ENCODE data around the gene FRMD4A. TPM values are rescaled to one million over a fixed set of nuclear protein-coding genes. Genes with fewer than 3 reads are reported as not detected.
A peak's percentile ranks its signal among the peaks of the same experiment; 100 is the strongest.
"Not testable (repeated sequence)": the region's sequence is repeated elsewhere in the genome, so short reads cannot be mapped to it uniquely, and the experiment has no call there.

FRMD4A gene
- total RNA-seq, 3 donors from 2014 or later: 0.46 to 1.4 (median 0.76) TPM

DNA sequence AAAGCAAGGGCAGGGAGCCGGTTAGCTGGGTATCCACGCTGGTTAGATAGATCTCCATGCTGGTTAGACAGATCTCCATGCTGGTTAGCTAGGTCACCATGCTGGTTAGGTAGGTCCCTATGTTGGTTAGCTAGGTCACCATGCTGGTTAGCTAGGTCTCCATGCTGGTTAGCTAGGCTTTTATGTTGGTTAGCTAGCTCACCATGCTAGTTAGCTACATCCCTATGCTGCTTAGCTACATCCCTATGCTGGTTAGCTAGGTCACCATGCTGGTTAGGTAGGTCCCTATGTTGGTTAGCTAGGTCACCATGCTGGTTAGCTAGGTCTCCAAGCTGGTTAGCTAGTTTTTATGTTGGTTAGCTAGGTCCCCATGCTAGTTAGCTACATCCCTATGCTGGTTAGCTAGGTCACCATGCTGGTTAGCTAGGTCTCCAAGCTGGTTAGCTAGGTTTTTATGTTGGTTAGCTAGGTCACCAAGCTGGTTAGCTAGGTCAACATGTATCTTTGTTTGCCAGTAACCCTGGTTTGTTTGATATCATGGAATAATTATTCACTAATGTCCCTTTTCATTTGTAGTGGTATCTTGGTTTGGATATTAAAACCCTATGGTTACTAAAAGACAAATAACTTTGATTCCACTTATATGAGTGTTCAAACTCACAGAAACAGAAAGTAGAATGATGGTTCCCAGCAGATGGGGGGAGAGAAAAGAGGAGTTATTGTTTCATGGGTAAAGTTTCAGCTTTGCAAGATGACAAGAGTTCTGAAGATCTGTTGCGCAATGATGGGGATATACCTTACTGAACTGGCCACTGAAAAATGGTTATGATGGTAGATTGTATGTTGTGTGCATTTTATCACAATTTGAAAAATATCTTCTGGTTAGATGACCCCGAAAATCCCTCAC, 607.7 kb downstream of the FRMD4A start:
- no peak overlapping the region for H3K4me3 Mint-ChIP-seq
- H3K4me1 Mint-ChIP-seq (ENCODE audit: low read depth): peaks cover 8% of the 10 kb centered on the region
- DNase-seq (no peak), ATAC-seq (no peak)
- H3K9me3 Mint-ChIP-seq: peaks cover 4% of the 10 kb centered on the region
- no peaks in the 10 kb centered on the region for H3K36me3 Mint-ChIP-seq (ENCODE audit: insufficient read depth)
- H3K27me3 Mint-ChIP-seq (ENCODE audit: low read depth): peaks cover 4% of the 10 kb centered on the region

DNA sequence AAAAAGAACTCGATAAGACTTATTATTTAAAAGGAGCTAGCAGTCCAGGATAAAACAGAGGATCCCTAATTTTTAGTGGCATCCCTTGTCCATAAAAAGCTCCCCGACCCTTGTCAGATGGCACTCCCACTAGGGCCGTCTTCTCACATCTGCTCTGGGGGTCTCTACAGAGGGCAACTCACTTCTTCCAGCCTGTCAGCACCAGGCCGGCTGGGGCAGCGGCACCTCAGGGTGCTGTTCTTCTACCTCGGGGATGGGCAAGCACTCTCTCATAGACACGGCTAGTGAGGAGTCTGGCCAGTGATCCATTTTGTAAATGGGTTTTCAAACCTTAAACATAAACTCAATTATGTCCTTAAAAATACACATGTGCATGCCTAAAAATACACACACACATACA, 609.2 kb downstream of the FRMD4A start:
- Mint-ChIP-seq H3K27me3 (ENCODE audit: low read depth) (peaks cover 4% of the 10 kb centered on the region), H3K9me3 (peaks cover 4% of the 10 kb centered on the region), H3K4me1 (ENCODE audit: low read depth) (peaks cover 13% of the 10 kb centered on the region), H3K4me3 (no peak overlapping the region), H3K36me3 (ENCODE audit: insufficient read depth) (no peaks in the 10 kb centered on the region)
- ATAC-seq: no peak
- DNase-seq: no peak

DNA sequence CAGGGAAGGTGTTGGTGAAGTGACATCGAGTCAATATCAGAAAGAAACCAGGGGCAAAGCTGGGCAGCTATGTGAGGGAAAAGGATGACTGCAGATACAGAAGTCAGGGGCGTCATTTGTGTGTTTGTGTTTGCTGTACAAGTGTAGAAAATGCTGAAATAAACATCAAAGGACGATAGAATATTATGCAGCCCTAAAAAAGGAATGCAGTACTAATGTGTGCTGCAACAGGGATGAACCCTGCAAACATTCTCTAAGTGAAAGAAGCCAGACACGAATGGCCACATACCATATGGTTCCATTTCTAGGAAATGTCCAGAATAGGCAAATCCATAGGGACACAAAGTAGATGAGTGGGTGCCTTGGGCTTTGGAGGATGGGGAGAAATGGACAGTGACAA, 610.0 kb downstream of the FRMD4A start:
- peaks cover 13% of the 10 kb centered on the region for H3K4me1 Mint-ChIP-seq (ENCODE audit: low read depth)
- DNase-seq: no peak
- peaks cover 4% of the 10 kb centered on the region for H3K9me3 Mint-ChIP-seq
- no peak overlapping the region for H3K4me3 Mint-ChIP-seq
- H3K27me3 Mint-ChIP-seq (ENCODE audit: low read depth): peaks cover 4% of the 10 kb centered on the region
- H3K36me3 Mint-ChIP-seq (ENCODE audit: insufficient read depth): no peaks in the 10 kb centered on the region
- no peak for ATAC-seq

DNA sequence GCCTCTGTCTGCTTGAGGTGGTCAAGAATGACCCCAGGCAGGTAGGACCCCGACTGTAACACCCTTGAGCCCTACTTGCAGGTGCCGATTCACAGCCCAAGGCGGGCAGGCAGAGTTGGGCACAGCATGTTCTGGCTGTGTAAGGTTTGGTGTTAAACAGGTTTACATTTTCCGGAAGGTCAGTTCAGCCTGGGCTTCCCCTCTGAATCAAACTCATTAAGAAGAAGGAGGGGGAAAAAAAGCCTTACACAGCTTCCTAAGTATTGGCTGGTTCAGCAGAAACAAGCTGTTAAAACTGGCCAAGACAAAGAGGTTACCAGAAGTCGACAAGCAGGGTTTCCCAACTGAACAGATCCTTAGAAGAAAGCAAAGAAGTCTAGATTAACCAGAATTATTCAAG, 611.3 kb downstream of the FRMD4A start:
- Mint-ChIP-seq H3K36me3 (ENCODE audit: insufficient read depth) (no peaks in the 10 kb centered on the region), H3K4me3 (no peak overlapping the region), H3K4me1 (ENCODE audit: low read depth) (peaks cover 13% of the 10 kb centered on the region), H3K27me3 (ENCODE audit: low read depth) (peaks cover 4% of the 10 kb centered on the region), H3K9me3 (peaks cover 4% of the 10 kb centered on the region)
- no peak for ATAC-seq
- DNase-seq: no peak

DNA sequence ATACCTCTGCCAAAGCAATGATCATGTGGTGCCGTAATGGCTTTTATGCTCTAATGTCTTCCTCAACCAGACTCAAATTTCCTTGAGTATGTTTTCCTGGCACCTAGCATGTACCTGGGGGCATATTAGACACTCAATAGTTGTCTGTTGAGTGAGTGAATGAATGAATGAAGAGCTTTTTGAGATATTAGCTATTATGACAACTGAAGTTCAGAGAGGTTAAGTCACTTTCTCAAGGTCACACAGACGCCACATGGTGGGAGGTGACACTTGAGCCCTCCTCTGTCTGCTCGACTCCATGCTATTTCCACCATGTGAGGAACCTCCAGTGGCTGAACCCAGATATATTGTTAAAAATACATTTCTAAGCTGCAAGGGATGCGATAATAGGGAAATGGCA, 611.9 kb downstream of the FRMD4A start:
- Mint-ChIP-seq H3K9me3 (peaks cover 4% of the 10 kb centered on the region), H3K4me1 (ENCODE audit: low read depth) (peaks cover 13% of the 10 kb centered on the region), H3K4me3 (peak overlapping the region; percentile 59), H3K27me3 (ENCODE audit: low read depth) (peaks cover 4% of the 10 kb centered on the region), H3K36me3 (ENCODE audit: insufficient read depth) (no peaks in the 10 kb centered on the region)
- no peak for ATAC-seq
- no peak for DNase-seq

DNA sequence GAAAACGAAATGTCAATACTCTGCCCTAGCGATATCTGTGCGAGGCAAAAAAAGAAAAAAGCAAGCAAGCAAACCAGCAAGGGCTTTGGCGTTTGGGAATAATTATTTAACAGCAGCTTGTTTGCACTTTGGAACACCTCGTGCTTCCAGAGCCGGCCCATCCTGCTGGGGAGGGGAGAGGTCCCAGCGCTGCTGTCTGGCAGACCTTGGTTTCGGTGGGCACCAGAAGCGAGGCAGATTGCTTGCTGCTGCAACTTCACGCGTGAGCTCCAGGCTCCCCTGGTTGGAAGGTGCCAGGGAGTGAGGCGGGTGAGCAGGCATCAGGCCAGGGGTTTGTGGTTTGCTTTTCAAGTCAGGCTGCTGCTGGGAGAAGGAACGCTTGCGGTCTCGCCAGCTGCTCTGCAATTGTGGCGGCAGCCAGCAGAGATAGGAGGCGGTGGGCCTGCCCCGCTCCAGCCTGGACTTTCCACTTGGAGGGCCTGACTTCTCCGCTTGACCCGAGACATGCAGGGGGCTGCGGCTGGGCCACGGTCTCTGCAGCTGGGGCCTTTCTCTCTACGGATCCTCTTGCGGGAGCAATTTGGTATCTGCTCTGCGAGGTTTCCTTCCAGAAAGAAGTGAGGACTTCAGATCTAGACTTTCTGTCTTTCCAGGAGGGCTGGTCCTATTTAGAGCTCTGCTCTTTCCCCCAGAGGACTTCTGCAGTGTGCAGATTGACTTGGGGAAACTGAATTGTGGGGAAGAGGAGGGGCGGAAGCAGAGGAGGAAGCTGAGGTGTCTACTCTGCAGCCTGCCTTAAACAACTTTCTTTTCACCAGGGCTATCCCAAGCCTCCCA, 612.6 kb downstream of the FRMD4A start:
- Mint-ChIP-seq H3K27me3 (ENCODE audit: low read depth) (peaks cover 4% of the 10 kb centered on the region), H3K4me1 (ENCODE audit: low read depth) (peaks cover 15% of the 10 kb centered on the region), H3K4me3 (peak overlapping the region; percentile 59), H3K36me3 (ENCODE audit: insufficient read depth) (no peaks in the 10 kb centered on the region), H3K9me3 (peaks cover 4% of the 10 kb centered on the region)
- DNase-seq (peak; percentile 14), ATAC-seq (peak; percentile 68 to 73)

DNA sequence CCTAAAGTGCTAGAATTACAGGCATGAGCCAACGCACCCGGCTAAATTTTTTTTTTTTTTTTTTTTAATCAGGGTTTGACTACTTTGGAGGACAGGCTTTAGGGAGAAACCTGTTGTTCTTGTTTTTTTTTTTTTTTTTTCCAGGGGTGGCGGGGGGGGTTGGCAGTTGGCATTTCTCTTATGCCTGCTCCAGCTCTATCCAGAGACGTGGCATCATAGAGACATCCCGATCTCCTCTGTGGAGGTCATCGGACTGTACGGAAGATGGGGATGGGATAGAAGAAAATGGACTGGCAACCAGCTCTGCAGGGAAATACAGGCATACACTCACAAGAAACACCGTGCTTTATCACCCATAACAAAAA, 613.2 kb downstream of the FRMD4A start:
- no peak for ATAC-seq
- Mint-ChIP-seq H3K9me3 (peaks cover 4% of the 10 kb centered on the region), H3K36me3 (ENCODE audit: insufficient read depth) (no peaks in the 10 kb centered on the region), H3K27me3 (ENCODE audit: low read depth) (peaks cover 4% of the 10 kb centered on the region), H3K4me1 (ENCODE audit: low read depth) (peaks cover 21% of the 10 kb centered on the region), H3K4me3 (peak overlapping the region; percentile 59)
- DNase-seq: no peak

DNA sequence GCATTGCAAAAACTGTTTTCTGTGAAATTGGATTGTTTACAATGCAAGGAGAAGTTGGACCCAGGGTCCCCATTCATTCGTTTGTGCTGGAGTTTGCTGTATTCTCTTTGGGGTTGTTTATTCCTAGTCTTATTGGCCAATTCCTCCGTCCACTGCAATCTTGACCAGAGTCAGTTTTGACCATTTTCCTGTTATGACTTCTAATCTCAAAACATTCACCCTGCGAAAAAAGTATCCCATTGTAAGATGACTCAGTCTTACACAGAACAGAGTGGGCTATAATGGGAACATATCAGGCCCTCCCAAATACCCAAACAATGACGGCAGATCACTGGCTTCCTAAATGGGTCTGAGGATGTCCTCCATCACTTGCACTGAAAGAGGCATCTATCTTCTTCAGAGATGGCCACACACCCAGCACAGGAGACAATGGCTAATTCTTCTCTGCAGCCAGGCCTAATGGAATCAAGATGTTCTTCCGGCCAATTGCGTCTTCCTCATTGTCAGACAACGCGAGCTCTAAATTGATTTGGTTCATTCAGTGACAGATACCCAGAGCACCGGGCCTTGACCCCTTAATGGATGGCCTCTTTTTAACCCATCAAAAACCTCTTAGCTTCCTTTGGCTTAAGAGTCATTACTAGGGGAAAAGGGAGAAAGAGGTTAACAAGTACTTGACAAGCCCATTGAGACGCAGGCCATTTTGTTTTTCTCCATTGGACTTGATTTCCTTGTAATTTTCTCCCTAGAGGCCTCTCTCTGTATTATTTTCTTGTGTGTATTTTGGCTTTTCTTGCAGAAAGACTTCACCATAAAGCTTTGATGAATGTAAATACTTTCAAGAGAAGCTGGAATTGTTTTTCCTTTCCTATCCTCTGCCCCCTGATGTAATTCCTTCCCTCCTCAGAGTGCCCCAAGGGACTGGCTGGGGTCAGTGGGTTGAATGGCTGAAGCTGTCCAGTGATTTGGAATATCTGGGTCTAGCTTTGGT, 614.3 kb downstream of the FRMD4A start:
- ATAC-seq (no peak), DNase-seq (no peak)
- H3K9me3 Mint-ChIP-seq: peaks cover 4% of the 10 kb centered on the region
- H3K27me3 Mint-ChIP-seq (ENCODE audit: low read depth): peaks cover 4% of the 10 kb centered on the region
- peaks cover 24% of the 10 kb centered on the region for H3K4me1 Mint-ChIP-seq (ENCODE audit: low read depth)
- no peaks in the 10 kb centered on the region for H3K36me3 Mint-ChIP-seq (ENCODE audit: insufficient read depth)
- no peak overlapping the region for H3K4me3 Mint-ChIP-seq

DNA sequence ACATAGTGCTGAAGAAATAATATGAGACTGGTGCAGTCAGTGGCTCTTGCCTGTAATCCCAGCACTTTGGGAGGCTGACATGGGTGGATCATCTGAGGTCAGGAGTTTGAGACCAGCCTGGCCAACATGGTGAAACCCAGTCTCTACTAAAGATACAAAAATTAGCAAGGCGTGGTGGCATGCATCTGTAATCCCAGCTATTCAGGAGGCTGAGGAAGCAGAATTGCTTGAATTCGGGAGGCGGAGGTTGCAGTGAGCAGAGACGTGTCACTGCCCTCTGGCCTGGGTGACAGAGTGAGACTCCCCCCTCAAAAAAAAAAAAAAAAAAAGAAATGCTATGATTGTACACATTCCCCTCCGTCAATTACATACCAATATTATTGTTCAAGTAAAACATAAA, 615.1 kb downstream of the FRMD4A start:
- not testable (repeated sequence) for ATAC-seq; H3K27me3 Mint-ChIP-seq (ENCODE audit: low read depth); H3K36me3 Mint-ChIP-seq (ENCODE audit: insufficient read depth); DNase-seq; H3K4me3 Mint-ChIP-seq; H3K9me3 Mint-ChIP-seq
- H3K4me1 Mint-ChIP-seq (ENCODE audit: low read depth): peaks cover 24% of the 10 kb centered on the region

DNA sequence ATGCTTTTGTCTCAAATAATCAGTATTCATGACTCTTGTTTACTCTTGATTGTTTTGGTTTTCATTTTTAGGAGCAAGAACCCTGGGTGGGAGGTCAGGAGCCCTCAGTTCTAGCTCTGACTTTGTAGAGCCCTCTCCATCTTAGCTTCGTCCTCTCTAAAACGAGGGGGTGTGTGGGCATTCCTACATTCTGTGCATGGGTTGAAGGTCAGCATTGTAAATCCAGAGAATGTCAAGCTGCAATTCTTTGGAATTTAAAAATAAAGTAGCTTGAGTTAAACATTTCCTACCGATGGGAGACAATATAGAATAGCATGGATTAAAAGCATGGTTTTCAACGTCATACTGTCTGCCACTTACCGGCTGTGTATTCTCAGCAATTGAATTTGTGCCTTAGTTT, 615.6 kb downstream of the FRMD4A start:
- ATAC-seq (no peak), DNase-seq (no peak)
- Mint-ChIP-seq H3K9me3 (no peaks in the 10 kb centered on the region), H3K4me1 (ENCODE audit: low read depth) (peaks cover 24% of the 10 kb centered on the region), H3K4me3 (no peak overlapping the region), H3K27me3 (ENCODE audit: low read depth) (peaks cover 4% of the 10 kb centered on the region), H3K36me3 (ENCODE audit: insufficient read depth) (no peaks in the 10 kb centered on the region)

DNA sequence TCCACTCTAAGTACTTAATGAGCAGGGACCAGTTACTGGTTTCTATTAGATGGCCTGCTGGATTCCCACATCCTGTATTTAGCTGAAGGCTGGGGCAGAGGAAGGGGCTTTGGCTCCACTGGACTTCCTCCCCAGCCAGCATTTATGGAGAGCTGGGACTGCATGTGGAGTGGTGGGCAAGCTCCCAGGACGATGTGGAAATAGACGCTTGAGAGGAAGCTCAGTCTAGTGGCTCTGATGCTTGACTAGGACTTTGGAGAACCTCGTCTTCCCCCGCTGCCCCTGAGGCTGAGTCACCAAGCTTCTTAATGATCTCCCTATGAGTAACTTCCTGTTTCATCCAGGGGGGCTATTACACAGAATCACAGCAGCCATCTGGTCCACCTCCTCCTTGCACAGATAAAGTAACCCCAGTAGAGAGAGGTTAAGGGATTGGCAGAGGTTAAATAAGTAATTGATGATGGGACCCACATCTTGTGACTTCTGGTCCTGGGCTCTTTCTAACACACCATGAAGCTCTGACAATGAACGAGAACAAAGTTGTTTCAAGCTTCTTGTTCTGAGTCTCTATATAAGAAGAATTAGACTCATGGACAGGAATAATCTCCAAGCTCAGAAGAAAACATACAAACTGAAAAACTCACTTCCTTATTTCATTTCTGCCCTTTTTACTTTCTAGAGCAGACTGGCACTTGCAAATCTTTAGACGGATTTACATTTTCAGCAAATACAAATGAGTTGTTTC, 617.7 kb downstream of the FRMD4A start:
- ATAC-seq (peak; percentile 76 to 82), DNase-seq (peak; percentile 18)
- Mint-ChIP-seq H3K9me3 (no peaks in the 10 kb centered on the region), H3K36me3 (ENCODE audit: insufficient read depth) (no peaks in the 10 kb centered on the region), H3K4me3 (no peak overlapping the region), H3K4me1 (ENCODE audit: low read depth) (peaks cover 19% of the 10 kb centered on the region), H3K27me3 (ENCODE audit: low read depth) (peaks cover 6% of the 10 kb centered on the region)

DNA sequence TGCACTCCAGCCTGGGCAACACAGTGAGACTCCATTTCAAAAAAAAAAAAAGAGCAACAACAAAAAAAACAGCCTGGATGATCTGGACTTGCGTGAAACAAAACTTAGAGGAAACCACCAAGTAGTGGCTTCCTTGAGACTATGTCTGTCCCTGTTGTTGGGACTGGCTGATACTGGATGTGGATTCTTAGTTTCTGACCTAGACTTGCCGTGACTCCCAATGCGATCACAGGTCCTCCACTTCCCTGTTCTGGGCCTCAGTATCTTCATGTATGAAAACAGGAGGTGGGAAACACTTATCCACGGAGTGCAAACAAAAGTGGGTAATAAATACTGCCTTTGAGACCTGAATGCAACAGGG, 618.3 kb downstream of the FRMD4A start:
- DNase-seq: no peak
- H3K9me3 Mint-ChIP-seq: no peaks in the 10 kb centered on the region
- H3K4me1 Mint-ChIP-seq (ENCODE audit: low read depth): peaks cover 19% of the 10 kb centered on the region
- ATAC-seq: no peak
- no peaks in the 10 kb centered on the region for H3K36me3 Mint-ChIP-seq (ENCODE audit: insufficient read depth)
- no peak overlapping the region for H3K4me3 Mint-ChIP-seq
- H3K27me3 Mint-ChIP-seq (ENCODE audit: low read depth): peaks cover 11% of the 10 kb centered on the region

DNA sequence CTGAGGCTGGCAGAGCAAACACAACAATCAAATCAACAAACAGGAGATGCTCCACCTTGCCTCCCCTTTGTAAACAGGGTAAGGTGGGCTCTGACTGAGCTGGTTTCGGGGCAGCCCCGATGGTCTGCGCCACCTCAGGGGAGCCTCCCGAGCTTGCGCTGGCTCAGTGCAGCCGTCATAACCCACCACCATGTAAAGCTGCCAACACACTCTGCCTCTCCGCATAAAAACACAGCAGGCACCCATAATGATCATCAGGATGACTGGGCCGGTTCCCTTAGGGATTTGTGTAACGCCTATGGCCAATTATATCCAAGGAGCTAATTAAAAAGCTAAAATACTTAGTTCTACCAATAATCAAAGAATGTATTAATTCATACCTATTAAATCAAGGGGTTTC, 619.4 kb downstream of the FRMD4A start:
- no peak for DNase-seq
- Mint-ChIP-seq H3K36me3 (ENCODE audit: insufficient read depth) (no peaks in the 10 kb centered on the region), H3K27me3 (ENCODE audit: low read depth) (peaks cover 21% of the 10 kb centered on the region), H3K4me1 (ENCODE audit: low read depth) (peaks cover 30% of the 10 kb centered on the region), H3K9me3 (no peaks in the 10 kb centered on the region), H3K4me3 (no peak overlapping the region)
- no peak for ATAC-seq
